HS-27A (cell line): ENCODE data around the gene ACBD5.

Source experiments
- DNase-seq: peaks from one replicate; pipeline ENCODE4 v3.0.0-alpha.2; 2012; ENCODE audit warnings: low read depth, missing footprints

The ACBD5 gene

GRCh38 chr10:27152687-27153086 lies 87.9 kb downstream of the ACBD5 start:
- no peak for DNase-seq

GRCh38 chr10:27150261-27150660 lies 90.3 kb downstream of the ACBD5 start:
- DNase-seq: no peak

GRCh38 chr10:27147701-27148100 lies 92.9 kb downstream of the ACBD5 start:
- no peak for DNase-seq

GRCh38 chr10:27145937-27146336 lies 94.7 kb downstream of the ACBD5 start:
- no peak for DNase-seq
